GM18867 (cell line): ENCODE measurements around the gene SPECC1L.

ENCODE experiments used
- ATAC-seq: cut with Tn5 transposase; IDR thresholded peaks from one replicate; pipeline ENCODE4 v1.9.1; 2021; ENCODE audit warnings: mild to moderate bottlenecking, moderate library complexity; ENCODE audit not compliant: unreplicated experiment

The SPECC1L gene

GRCh38 chr22:24393012-24393559, 122.5 kb downstream of the SPECC1L start:
- ATAC-seq: no peak

GRCh38 chr22:24393848-24394247, 123.2 kb downstream of the SPECC1L start:
- no peak for ATAC-seq

- no peak for ATAC-seq
Observed at GRCh38 chr22:24394254-24394653, 123.6 kb downstream of the SPECC1L start.

GRCh38 chr22:24398409-24398808, 127.8 kb downstream of the SPECC1L start:
- ATAC-seq: no peak

- ATAC-seq: peak; percentile 5
Observed at GRCh38 chr22:24400034-24400725, 129.5 kb downstream of the SPECC1L start.

GRCh38 chr22:24400726-24401596, 130.3 kb downstream of the SPECC1L start:
- peak; percentile 42 for ATAC-seq

GRCh38 chr22:24401931-24402367, 131.3 kb downstream of the SPECC1L start:
- ATAC-seq: no peak

GRCh38 chr22:24402460-24403192, 132.0 kb downstream of the SPECC1L start:
- no peak for ATAC-seq

- ATAC-seq: no peak
Observed at GRCh38 chr22:24403346-24403745, 132.7 kb downstream of the SPECC1L start.

GRCh38 chr22:24404561-24405275, 134.1 kb downstream of the SPECC1L start:
- no peak for ATAC-seq

GRCh38 chr22:24405631-24406321, 135.1 kb downstream of the SPECC1L start:
- no peak for ATAC-seq

- ATAC-seq: no peak
Observed at GRCh38 chr22:24406322-24407277, 136.0 kb downstream of the SPECC1L start.

GRCh38 chr22:24407278-24407665, 136.6 kb downstream of the SPECC1L start:
- no peak for ATAC-seq

GRCh38 chr22:24407884-24408283, 137.3 kb downstream of the SPECC1L start:
- no peak for ATAC-seq

GRCh38 chr22:24408630-24409029, 138.0 kb downstream of the SPECC1L start:
- no peak for ATAC-seq

GRCh38 chr22:24409707-24410106, 139.1 kb downstream of the SPECC1L start:
- no peak for ATAC-seq

GRCh38 chr22:24410110-24410856, 139.7 kb downstream of the SPECC1L start:
- no peak for ATAC-seq
